B cell (primary cell): ENCODE results near the gene TNPO2.

Experiments
- EZH2 ChIP-seq: IDR thresholded peaks from 2 replicates; pipeline ENCODE4 v1.6.1; 2012; ENCODE audit warnings: borderline replicate concordance, low read depth, mild to moderate bottlenecking, moderate library complexity, low read length; ENCODE audit not compliant: insufficient read depth, poor library complexity, severe bottlenecking
- TF ChIP-seq, protein P1 (sequence below): fragments of 200-600 bp; IDR thresholded peaks from one replicate; pipeline ENCODE4 v1.8.0; 2022; ENCODE audit warnings: antibody characterized with exemption, mild to moderate bottlenecking

- TF ChIP-seq, protein P1, sequence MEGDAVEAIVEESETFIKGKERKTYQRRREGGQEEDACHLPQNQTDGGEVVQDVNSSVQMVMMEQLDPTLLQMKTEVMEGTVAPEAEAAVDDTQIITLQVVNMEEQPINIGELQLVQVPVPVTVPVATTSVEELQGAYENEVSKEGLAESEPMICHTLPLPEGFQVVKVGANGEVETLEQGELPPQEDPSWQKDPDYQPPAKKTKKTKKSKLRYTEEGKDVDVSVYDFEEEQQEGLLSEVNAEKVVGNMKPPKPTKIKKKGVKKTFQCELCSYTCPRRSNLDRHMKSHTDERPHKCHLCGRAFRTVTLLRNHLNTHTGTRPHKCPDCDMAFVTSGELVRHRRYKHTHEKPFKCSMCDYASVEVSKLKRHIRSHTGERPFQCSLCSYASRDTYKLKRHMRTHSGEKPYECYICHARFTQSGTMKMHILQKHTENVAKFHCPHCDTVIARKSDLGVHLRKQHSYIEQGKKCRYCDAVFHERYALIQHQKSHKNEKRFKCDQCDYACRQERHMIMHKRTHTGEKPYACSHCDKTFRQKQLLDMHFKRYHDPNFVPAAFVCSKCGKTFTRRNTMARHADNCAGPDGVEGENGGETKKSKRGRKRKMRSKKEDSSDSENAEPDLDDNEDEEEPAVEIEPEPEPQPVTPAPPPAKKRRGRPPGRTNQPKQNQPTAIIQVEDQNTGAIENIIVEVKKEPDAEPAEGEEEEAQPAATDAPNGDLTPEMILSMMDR: no peak
- no peak for TF ChIP-seq EZH2
These were observed 62.8 kb downstream of the TNPO2 start for GRCh38 chr19:12660980-12661379.
